Osteocyte (in vitro differentiated cells): Measurements from ENCODE around the gene UBR3. TPM values are rescaled to one million over a fixed set of nuclear protein-coding genes. Genes with fewer than 3 reads are reported as not detected.
"Not testable (repeated sequence)": the region's sequence is repeated elsewhere in the genome, so short reads cannot be mapped to it uniquely, and the experiment has no call there.

Source experiments
- DNase-seq: peaks from one replicate; pipeline ENCODE4 v3.0.0; 2021; ENCODE audit warnings: mixed read lengths; ENCODE audit not compliant: unreplicated experiment; ENCODE audit errors: extremely low spot score
- H3K27ac Mint-ChIP-seq: one replicate; pipeline ENCODE4 v1.8.0; 2021; ENCODE audit warnings: mild to moderate bottlenecking, mixed read lengths; ENCODE audit not compliant: unreplicated experiment
- H3K27me3 Mint-ChIP-seq: one replicate; pipeline ENCODE4 v1.8.0; 2021; ENCODE audit warnings: mixed read lengths; ENCODE audit not compliant: unreplicated experiment
- H3K36me3 Mint-ChIP-seq: one replicate; pipeline ENCODE4 v1.8.0; 2021; ENCODE audit warnings: mixed read lengths; ENCODE audit not compliant: unreplicated experiment
- H3K4me1 Mint-ChIP-seq: one replicate; pipeline ENCODE4 v1.8.0; 2021; ENCODE audit warnings: mixed read lengths; ENCODE audit not compliant: unreplicated experiment
- H3K4me3 Mint-ChIP-seq: one replicate; pipeline ENCODE4 v1.8.0; 2021; ENCODE audit warnings: mild to moderate bottlenecking, moderate library complexity, mixed read lengths; ENCODE audit not compliant: unreplicated experiment
- H3K9me3 Mint-ChIP-seq: one replicate; pipeline ENCODE4 v1.8.0; 2021; ENCODE audit warnings: mixed read lengths; ENCODE audit not compliant: unreplicated experiment
- CTCF ChIP-seq: fragments of 200-600 bp; sonication (generic); IDR thresholded peaks from 2 replicates; pipeline ENCODE4 v1.5.0; 2021; ENCODE audit warnings: antibody characterized with exemption, mild to moderate bottlenecking, moderate library complexity
- total RNA-seq: library from RNA; stranded (reverse); gene quantifications from 2 replicates; pipeline ENCODE4 v1.2.1, GENCODE V29; 2021

The UBR3 gene
- total RNA-seq, 1 donor from 2014 or later = 38.0 TPM

GRCh38 chr2:169853041-169853668 is 25.9 kb downstream of the UBR3 start:
- H3K9me3 Mint-ChIP-seq = no peaks in the 10 kb centered on the region
- DNase-seq = no peak
- peaks cover 4% of the 10 kb centered on the region for H3K4me1 Mint-ChIP-seq
- H3K27ac Mint-ChIP-seq = no peak overlapping the region
- H3K36me3 Mint-ChIP-seq = peaks cover 12% of the 10 kb centered on the region
- no peak for TF ChIP-seq CTCF
- H3K4me3 Mint-ChIP-seq = no peak overlapping the region
- H3K27me3 Mint-ChIP-seq = no peaks in the 10 kb centered on the region

- not testable (repeated sequence) for H3K27me3 Mint-ChIP-seq, DNase-seq, H3K4me1 Mint-ChIP-seq, H3K4me3 Mint-ChIP-seq, H3K9me3 Mint-ChIP-seq, H3K27ac Mint-ChIP-seq, H3K36me3 Mint-ChIP-seq
Measured at GRCh38 chr2:169855281-169856258, 28.3 kb downstream of the UBR3 start.

- peaks cover 8% of the 10 kb centered on the region for H3K4me1 Mint-ChIP-seq
- no peak overlapping the region for H3K4me3 Mint-ChIP-seq
- DNase-seq = no peak
- H3K27ac Mint-ChIP-seq = no peak overlapping the region
- no peaks in the 10 kb centered on the region for H3K27me3 Mint-ChIP-seq
- H3K36me3 Mint-ChIP-seq = peaks cover 1% of the 10 kb centered on the region
- no peak for TF ChIP-seq CTCF
- H3K9me3 Mint-ChIP-seq = no peaks in the 10 kb centered on the region
Measured at GRCh38 chr2:169859423-169859822, 32.2 kb downstream of the UBR3 start.

GRCh38 chr2:169860149-169860548 is 32.9 kb downstream of the UBR3 start:
- peaks cover 8% of the 10 kb centered on the region for H3K4me1 Mint-ChIP-seq
- no peaks in the 10 kb centered on the region for H3K36me3 Mint-ChIP-seq
- no peaks in the 10 kb centered on the region for H3K27me3 Mint-ChIP-seq
- no peak overlapping the region for H3K27ac Mint-ChIP-seq
- H3K4me3 Mint-ChIP-seq = no peak overlapping the region
- no peak for TF ChIP-seq CTCF
- DNase-seq = no peak
- H3K9me3 Mint-ChIP-seq = no peaks in the 10 kb centered on the region

- no peak overlapping the region for H3K27ac Mint-ChIP-seq
- H3K4me3 Mint-ChIP-seq = no peak overlapping the region
- no peak for TF ChIP-seq CTCF
- H3K4me1 Mint-ChIP-seq = peaks cover 11% of the 10 kb centered on the region
- no peaks in the 10 kb centered on the region for H3K36me3 Mint-ChIP-seq
- no peak for DNase-seq
- H3K27me3 Mint-ChIP-seq = no peaks in the 10 kb centered on the region
- no peaks in the 10 kb centered on the region for H3K9me3 Mint-ChIP-seq
Measured at GRCh38 chr2:169862816-169863215, 35.6 kb downstream of the UBR3 start.
